EH (cell line): ENCODE results near the gene TAB3.

Experiments used
- DNase-seq: peaks from one replicate; pipeline ENCODE4 v3.0.0-alpha.2; 2015; ENCODE audit warnings: low read depth

Gene TAB3, protein sequence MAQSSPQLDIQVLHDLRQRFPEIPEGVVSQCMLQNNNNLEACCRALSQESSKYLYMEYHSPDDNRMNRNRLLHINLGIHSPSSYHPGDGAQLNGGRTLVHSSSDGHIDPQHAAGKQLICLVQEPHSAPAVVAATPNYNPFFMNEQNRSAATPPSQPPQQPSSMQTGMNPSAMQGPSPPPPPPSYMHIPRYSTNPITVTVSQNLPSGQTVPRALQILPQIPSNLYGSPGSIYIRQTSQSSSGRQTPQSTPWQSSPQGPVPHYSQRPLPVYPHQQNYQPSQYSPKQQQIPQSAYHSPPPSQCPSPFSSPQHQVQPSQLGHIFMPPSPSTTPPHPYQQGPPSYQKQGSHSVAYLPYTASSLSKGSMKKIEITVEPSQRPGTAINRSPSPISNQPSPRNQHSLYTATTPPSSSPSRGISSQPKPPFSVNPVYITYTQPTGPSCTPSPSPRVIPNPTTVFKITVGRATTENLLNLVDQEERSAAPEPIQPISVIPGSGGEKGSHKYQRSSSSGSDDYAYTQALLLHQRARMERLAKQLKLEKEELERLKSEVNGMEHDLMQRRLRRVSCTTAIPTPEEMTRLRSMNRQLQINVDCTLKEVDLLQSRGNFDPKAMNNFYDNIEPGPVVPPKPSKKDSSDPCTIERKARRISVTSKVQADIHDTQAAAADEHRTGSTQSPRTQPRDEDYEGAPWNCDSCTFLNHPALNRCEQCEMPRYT

DNA sequence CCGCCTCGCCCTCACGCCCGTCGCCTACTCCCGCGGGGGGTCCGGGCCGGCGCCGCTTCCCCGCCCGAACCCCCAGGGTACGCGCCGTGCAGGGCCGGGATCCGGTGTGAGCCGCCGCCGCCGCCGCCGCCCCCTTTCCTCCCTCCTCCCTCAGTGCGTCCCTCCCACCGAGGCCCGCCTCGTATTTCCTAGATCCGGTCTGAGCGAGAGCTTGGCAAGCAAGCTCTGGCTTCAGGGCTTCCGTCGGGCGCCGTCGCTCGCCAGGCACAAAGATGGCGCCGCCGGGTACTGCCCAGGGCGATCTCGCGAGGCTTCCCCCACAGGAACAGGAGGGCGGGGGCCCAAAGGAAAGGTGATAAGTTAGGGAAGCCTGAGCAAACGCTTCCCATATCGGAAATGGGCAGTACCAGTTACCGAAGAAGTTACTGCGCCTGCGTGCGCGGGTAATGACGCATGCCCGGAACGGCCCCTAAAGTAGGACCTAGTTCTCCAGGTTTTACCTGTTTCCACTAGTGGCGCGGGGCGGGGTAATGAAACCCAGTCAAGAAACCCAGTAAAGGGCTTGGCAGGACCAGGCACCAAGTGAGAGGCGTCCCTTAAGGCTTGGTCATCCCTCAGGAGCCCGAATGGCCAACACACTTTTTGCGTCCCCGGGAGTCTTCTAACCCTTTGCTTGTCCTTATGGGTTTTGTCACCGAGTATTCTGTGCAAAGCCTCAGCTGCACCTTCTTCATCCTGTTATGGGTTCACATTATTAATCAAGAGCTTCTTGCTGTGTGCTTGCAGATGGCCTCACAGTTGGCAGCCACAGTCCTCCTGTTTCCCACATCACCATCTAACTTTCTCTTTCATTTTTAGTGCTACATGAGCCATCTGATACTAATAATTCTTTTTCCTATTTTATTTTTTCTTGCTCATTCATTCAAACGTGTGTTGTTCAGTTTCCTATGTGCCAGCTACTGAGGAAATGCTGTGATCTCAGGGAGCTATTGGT is at the start of gene TAB3:
TAB3 (minus strand) TSS at position 108 of the 994 bp plus-strand sequence. CDS start 29,666 bp downstream, outside the sequence.
- DNase-seq, result peak; percentile 96

DNA sequence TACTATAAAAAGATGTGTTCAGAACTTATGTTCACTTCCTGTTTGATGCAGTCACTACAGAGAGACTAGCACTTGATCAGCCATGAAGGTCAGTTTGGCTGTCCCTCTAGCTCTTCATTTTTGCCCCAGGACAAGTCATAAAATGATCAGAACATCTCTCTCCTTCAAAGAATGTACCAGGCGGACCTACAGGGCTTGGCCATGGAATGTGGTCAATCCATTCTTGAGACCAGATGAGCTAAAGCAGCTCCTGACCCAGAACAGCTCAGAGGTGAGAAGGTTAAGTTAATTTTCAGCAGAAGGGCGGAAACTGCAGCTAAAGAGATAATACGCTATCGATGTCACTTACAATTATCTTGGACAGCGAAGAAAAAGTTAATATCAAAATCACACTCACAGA is 49.2 kb upstream of the TAB3 start:
- DNase-seq, result no peak

DNA sequence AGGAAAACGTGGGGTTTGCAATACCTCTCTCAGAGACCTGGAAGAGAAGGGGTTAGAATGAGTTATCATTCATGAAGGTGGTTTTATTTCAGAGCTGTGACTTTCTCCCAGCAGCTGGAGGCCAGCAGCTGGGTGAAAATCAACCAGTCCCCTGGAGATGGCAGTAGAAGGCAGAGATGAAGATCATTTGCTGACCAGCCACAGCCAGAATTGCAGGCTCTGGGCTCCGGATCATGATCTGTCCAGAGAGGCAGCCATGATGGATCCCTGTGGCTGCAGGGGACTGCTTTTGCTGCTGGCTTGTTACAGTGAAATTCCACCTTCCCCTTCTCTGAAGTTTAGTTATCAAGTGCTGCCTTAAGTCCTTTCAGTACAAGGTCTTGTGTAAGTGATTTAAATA is 46.9 kb upstream of the TAB3 start:
- DNase-seq, result peak; percentile 25

DNA sequence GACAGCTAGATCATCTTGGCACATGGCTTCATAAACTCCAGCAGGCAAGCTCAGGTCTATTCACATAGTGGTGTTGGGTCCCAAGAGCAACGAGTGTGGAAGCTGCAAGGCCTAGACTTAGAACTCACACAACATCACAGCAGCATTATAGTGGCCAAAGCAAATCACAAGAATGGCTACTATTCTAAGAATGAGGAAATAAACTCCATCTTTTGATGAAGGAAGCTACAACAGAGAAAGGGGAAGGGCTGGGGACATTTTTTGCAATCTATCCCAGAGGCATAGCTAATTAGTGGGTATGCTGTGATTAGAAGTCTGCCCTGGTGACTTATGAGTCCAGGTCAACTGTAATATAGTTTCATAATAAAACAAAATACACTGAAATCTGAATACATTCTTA is 42.9 kb upstream of the TAB3 start:
- peak; percentile 1 for DNase-seq

DNA sequence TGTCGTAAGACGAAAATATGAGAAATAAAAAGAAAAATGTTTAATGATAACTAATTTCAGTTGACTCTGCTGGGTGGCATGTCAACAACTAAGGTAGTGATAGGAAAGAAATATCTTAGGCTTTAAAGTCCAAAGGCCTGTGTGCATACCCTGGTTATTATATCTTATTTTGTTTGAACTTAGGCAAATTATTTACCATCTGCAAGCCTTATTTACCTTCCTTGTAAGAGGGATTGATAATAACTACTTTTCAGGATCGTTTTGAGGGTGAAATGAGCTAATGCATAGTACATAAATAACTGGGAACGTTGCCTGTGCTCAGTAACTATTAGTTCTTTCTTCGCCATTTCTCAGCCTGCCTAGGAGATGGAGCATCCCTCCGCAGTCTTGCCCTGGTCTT is 41.6 kb upstream of the TAB3 start:
- no peak for DNase-seq

DNA sequence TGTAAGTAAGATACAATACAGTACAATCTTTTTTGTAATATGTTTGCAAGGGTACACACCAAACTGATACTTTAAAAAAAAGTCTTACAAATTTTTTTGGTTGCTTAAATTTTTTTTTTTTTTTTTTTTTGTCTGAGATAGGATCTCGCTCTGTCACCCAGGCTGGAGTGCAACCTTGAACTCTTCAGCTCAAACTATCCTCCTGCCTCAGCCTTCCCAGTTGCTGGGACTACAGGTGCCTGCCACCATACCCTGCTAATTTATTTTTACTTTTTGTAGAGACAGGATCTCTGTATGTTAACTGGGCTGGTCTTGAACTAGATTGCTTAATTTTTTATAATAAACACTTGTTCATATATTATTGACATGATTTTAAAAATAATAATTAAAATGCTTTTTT is 41.1 kb upstream of the TAB3 start:
- DNase-seq, result no peak

DNA sequence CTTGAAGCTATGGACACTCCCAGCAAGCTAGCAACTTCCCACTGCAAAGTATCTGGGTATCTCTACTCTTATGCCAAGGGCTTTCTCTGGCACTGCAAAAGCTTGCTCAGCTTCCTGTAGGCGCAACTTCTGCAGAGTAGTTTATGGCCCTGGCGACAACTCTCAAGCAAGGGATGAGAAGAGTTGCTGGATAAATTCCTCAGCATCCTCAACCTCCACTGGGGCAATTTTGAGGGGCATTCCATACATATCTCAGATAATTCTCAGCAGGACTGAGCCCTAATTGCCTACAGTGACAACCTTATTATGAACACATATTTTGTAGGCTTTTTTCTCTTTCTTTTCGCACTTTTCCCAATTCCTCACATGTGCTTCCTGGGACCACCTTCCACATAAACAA is 31.2 kb upstream of the TAB3 start:
- DNase-seq, result peak; percentile 25

DNA sequence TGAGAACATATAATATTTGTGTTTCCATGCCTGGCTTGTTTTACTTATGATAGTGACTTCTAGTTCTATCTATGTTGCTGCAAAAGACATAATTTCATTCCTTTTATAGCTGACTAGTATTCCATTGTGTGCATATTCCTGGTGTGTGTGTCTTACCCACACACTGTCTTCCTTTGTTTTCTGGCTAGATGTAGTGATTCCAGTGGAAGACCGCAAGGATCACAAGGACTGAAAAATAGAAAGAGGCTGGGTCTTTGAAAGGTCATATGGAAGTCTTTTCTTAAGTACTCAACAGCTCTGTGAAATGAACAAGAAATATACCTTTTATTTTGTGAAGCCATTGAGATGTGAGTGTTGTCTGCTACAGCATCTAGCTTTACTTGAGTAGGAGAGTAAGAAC is 29.4 kb upstream of the TAB3 start:
- no peak for DNase-seq

DNA sequence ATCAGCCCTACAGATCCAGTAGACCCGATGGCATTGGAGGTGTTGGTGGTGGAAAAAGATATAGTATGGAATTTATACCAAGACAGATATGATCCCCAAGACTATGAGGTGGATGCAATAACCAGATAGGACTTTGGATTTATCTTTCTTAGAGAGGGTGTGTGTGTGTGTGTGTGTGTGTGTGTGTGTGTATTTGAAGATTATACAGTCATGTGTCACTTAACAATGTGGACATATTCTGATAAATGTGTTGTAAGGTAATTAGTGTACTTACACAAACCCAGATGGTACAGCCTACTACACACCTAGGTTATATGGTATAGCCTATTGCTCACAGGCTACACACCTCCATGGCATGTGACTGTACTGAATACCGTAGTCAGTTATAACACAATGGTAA is 24.4 kb upstream of the TAB3 start:
- no peak for DNase-seq

DNA sequence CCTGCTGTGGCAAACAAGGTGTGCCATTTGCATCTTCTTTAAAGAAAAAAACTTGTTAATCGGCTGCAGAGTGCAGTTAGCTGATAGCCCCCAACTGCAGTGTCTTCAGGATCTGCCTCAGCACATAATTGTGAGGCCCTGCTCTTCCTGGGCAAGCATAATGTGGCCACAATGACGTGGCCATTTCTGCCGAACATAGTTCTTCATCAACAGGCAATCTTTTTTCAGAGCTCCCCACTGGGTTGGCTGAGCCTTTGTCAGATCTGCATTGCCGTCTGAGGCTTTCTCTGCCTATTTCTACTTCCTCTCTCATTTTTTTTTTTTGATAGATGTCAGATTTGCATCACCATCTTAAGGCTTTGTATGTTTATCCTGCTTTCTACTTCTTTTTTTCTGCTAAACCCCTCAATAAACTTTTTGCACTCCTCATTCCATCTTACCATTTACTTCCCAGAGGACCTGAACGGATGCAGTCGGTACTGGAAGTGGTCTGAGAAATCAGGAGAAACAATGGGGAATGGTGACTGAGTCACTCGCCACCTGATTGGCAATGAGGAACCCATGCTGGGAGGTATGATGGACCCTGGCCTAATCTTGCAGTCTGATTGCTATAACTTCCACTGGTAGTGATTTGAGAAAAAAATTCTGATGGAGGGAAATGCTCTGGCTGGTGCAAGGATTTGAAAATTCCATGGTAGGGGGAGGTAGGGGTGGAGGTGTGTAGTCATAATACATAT is 21.2 kb upstream of the TAB3 start:
- DNase-seq, result peak; percentile 36

DNA sequence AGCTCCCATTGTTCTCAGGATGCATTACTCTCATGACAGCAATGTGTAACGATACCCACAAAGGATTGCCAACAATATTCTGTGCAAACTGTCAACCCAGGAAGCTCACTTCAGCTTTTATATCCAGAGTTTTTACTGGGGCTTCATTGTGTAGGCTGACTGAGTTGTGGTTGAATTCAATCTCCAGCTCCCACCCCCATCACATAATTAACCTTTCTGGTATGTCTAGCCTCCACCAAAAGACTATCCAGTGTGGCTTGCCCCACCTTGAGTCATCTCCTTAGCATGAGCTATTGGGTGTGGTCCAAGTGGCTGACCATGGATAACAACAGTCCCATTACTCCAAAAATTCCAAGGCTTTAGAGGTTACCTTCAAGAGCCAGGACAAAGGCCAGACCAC is 17.7 kb upstream of the TAB3 start:
- DNase-seq, result peak; percentile 72

DNA sequence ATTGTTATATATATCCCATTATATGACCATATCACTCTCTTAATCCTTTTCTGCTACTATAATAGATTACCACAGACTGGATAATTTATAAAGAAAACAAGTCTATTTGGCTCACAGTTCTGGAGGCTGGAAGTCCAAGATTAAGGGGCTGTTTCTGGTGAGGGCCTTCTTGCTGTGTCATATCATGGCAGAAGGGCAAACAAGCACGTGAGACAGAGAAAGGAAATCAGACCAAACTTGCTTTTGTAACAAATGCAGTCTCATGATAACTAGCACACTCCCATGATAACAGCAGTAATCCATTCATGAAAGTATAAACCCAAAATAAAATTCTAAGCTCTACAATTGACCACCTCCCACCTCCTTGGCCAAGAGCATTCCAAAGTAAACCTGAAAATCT is 16.3 kb upstream of the TAB3 start:
- DNase-seq, result no peak

DNA sequence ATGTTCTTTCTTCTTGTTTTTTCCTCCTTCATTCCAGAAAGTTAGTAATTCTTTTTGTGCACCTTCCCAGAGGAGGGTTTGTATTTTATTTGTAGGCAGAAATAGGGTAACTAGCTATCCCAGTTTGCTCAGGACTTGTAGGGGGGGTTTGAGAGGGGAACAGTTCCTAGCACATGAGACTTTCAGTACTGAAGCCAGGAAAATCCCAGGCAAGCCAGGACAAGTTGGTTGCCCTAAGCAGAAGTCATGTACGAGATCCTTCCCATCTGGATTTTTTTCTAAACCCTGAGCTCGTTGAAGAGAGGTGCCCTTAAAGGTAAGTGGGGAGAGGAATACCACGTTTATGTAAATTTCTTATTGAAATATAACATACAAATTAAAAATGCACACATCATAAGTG is 15.6 kb upstream of the TAB3 start:
- DNase-seq, result no peak

DNA sequence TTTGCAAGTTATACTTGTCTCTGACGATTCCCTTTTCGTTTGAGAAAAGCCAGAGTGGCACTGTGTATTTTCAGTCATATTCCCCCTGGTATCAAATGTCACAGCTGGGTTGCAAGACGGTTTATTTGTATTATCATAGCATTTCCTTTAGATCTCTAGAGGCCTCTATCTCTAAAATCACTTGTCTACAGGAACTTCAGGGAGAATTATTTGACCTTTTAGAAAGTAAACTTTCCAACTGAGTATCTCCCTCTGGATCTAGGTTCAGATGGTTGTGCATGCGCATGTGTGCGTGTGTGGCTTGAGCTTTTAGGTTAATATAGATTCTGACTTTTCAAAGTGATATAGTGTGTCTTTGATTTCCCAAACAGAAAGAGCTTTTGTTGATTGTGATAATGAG is 15.1 kb upstream of the TAB3 start:
- no peak for DNase-seq

DNA sequence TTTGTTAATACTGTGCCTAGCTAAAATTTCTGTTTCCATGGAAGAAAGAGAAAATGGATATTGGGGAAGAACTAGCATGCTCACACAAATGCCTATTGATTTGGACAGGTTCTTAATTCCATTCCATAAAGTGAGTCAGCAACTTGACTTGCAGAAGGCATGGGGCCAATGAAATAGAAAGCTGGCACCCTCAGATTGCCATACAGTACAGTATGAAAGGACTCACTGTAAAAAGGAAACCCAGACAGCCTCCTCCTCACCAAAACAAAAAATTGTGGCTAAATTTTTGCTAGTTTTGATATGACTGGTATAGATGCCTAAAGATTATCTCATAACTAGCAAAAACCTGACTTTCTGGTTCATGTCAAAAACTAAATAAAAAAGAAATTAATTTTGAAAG is 11.2 kb upstream of the TAB3 start:
- peak; percentile 12 for DNase-seq

DNA sequence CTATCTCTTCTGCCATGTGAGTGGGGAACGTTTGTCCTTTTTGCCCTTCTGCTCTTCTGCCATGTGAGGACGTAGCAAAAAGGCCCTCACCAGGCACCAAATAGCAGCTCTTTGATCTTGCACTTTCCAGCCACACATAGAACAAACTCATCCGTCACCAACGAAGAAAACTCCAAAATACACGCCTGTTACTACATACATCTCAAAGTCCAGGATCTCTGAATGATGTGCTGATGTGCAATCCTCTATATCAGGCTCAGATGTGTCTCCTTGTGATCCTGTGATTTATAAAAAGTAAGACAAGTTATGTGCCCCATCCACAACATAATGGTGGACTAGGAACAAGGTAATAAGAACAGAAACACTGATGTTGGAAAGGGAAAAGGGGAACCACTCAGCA is 9.8 kb upstream of the TAB3 start:
- DNase-seq, result no peak

DNA sequence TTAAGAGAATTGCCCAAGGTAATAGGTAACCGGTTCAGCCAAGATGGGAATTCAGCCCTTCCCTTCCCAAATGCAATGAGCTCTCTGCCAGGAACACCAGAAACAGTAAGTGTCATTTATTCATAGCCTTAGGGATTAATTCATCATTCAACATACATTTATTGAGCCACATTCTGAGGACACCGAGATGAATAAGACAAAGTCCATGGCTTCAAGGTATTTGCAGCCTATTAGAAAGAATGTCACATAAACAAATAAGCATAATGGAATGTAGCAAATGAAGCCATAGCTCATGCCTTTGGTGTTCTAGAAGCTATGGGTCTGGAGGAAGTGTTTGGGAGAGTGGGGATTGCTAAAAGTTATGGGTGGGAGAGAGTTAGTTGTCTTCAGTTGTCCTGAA is 6.3 kb upstream of the TAB3 start:
- DNase-seq, result peak; percentile 30

DNA sequence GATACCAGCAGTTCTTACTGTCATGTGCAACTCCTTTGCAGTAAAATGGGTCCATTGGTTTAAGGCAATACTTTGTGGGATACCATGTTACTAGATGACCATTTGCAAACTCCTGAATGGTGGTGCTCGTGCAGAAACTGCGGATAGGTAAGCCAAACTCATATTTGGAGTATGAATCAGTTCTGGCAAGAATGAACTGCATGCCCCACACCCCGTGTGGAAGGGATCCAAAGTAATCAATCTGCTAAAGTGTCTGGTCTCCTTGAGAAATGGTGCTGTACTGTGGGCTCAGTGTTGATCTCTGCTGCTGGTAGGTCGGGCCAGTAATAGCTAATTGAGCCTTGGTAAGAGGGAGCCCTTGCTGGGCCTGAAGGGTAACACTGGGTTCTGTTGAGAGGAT is 4.2 kb upstream of the TAB3 start:
- DNase-seq, result peak; percentile 16

DNA sequence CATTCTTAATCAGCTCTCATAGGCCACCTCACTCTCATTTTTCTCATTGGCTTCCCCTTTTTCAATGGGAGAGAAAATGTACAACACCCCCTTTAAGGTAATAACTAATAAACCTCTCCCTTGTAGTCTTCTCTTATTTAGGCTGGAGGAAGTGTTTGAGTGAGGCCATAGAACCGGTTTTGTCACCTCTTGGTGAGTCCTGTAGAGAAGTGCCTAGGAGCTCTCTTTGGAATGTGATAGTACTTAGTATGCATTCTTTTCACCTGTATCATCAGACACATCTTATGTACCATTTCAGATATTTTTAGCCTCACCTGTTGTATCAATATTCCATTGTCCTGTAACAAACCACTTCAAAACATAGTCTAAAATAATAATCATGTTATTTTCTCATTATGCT is 3.5 kb upstream of the TAB3 start:
- no peak for DNase-seq

DNA sequence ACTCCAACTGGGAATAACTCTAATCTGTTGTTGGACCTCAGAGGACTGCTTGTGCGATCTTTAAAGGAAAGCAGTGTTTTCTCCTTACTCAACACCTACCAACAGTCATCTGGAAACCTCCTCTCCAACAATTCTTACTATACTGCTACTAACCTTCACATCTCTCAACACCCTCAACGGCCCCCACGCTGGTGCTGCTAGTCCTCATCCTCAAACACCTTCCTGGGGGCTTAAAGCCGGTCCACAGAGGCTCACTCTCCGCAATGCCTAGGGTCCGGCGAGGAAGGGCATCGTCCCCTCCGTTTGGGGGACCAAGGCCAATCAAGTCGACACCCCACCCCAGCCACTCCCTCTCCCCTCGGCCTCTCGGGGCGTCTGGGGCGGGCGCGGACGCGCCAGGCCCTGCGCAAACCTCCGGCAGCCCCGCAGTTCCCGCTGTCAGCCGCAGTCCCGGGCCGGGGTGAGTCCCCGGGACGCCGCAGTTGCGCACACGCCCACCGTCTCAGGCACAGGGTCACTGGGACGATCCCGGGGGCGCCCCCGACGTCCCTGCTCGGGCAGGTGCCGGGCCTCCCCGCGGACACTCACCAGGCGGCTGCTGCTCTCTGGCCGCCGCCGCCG is 418 bp downstream of the TAB3 start:
- peak; percentile 6 for DNase-seq

DNA sequence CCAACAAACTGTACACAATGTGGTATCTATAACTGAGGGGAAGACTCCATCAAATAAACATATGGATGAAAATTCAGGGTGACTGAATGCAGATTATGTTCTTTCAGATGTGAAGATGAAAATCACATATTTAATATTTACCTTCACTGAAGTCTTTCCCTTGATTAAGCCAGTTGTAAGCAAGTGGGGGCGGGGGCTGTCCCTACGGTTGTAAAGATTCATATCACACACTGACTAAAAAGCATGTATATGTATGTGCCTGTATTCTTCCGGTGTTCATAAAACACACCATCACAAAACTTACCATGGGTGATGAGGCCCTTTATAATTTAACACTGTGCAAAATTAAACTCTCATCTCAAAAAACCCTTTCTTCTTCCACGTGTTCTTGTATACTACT is 1.3 kb downstream of the TAB3 start:
- DNase-seq, result no peak
